Measurements from ENCODE around the gene HNRNPA3.
A peak's percentile ranks its signal among the peaks of the same experiment; 100 is the strongest.

Gene HNRNPA3

GRCh38 chr2:177253704-177254103 lies 41.1 kb downstream of the HNRNPA3 start:
- no peak for DNase-seq (ENCODE audit: low spot score)
- TF ChIP-seq CTCF (IDR thresholded peaks at IDR 0.05; ENCODE audit: extremely low read depth, missing control alignments): no peak

DNA sequence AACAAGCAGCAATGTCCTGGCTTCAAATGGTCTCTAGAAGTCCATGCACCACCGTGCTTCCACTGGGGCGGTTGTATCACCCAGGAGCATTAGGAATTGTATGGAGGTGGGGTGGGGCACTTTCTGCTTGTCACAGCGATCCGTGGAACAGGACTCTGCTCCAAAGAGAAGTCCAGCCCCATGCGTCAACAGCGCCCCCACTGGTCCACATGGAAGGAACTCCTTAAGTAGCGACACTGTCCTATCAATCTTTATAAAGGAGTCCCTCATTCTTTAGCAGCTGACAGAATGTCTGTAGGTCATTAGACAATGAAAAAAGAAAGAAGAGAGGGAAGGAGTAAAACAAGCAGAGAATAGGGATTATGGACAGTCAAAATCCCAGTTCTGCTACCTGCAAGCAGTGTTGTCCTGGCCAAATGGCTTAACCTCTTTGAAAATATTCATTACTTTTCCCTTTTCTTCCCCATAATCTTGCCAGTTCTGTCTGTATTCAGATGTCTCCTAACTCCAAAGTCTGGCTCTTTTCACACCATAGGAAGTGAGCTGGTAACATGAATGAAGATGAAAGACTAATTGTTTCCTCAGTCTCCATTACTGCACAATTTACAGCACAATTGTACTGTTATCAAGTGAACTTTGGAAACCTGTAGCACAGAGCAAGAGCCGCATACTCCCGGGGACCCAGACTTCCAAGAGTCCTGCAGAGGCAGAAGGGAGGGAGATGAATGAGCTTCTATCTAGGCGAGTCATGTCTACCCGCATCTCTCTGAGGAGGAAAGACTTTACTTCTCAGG lies 42.0 kb downstream of the HNRNPA3 start:
- DNase-seq (ENCODE audit: low spot score): no peak
- TF ChIP-seq CTCF (IDR thresholded peaks at IDR 0.05; ENCODE audit: extremely low read depth, missing control alignments): peak; percentile 26

GRCh38 chr2:177255227-177255601 lies 42.6 kb downstream of the HNRNPA3 start:
- DNase-seq (ENCODE audit: low spot score): no peak
- TF ChIP-seq CTCF (IDR thresholded peaks at IDR 0.05; ENCODE audit: extremely low read depth, missing control alignments): no peak

GRCh38 chr2:177256026-177256425 lies 43.4 kb downstream of the HNRNPA3 start:
- DNase-seq (ENCODE audit: low spot score): no peak
- TF ChIP-seq CTCF (IDR thresholded peaks at IDR 0.05; ENCODE audit: extremely low read depth, missing control alignments): no peak

DNA sequence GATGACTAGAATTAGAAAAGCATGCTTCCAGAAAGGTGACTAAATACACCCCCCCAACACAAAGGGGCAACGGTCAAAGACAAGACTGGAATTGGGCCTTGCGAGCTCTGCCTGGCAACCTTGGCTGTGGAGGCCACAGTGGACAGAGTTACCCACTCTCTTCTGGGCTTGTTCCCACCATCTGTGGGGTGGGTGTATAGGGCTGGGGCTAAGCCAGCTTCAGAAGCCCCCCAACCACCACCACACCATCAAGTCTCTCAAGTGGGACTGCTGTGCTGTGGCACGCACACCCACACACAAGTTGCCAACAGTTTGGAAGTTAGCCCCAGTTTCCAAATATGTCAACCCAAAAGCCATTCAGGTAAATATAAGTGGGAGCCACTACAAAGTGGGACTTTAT lies 44.1 kb downstream of the HNRNPA3 start:
- no peak for TF ChIP-seq CTCF (IDR thresholded peaks at IDR 0.05; ENCODE audit: extremely low read depth, missing control alignments)
- no peak for DNase-seq (ENCODE audit: low spot score)

- no peak for DNase-seq (ENCODE audit: low spot score)
- no peak for TF ChIP-seq CTCF (IDR thresholded peaks at IDR 0.05; ENCODE audit: extremely low read depth, missing control alignments)
Observed at GRCh38 chr2:177257471-177257870, 44.9 kb downstream of the HNRNPA3 start.

DNA sequence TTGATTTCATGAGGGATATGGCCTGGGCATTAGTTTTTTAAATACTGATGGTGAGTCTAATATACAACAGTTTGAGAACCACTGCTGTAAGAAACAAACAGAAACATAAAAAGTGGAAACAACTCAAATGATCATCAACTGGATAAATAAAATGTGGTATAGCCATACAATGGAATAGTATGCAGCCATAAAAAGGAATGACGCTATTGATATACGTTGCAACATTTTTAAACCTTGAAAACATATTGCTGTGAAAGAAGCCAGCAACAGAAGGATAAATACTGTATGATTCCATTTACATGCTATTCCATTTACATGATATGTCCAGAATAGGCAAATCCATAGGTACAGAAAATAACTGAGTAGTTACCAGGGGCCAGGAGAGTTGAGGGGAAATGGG lies 45.5 kb downstream of the HNRNPA3 start:
- TF ChIP-seq CTCF (IDR thresholded peaks at IDR 0.05; ENCODE audit: extremely low read depth, missing control alignments): no peak
- no peak for DNase-seq (ENCODE audit: low spot score)
